ENCODE data around the gene LRRTM4. TPM values are rescaled to one million over a fixed set of nuclear protein-coding genes. Genes with fewer than 3 reads are reported as not detected.

The LRRTM4 gene
- total RNA-seq, 1 donor from 2014 or later, result 18.1 TPM

DNA sequence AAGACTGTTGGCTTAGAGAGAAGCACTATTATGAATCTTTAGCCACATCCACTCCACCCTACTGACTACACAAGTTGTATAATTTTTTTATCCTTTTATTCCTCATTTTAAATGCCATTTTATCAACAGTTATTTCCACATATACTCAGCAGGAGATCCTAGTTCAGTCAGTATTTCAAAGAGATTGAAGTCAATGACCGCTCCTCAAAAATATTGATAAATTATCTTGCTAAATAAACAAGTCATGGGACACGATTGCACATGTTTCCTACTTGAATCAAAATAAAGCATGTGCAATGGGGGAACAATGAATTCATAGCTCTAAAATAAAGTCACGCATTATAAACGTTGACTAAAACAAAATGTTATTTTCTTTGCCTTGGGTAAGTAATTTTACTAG, 496.5 kb downstream of the LRRTM4 start:
- DNase-seq (ENCODE audit: low spot score) (no peak), ATAC-seq (no peak)
- intact Hi-C loops (cut with DNase I), result no loop called here

DNA sequence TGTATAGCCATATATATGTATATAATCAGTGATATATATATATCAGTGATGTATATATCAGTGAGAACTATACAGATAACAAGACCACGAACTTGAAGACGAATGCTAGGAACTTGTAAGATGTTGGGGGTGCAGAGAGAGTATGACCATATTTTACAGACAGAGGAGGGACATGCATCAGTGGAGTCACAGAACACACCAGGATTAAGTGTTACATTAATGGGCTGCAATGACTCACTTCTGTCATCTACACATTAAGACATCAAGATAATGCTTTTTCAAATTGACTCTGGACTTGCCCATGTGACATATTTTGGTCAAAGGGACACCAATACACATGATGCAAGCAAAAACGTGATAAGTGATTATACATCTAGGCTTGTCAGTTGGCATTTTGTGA, 501.0 kb downstream of the LRRTM4 start:
- intact Hi-C loops (cut with DNase I), result no loop called here
- ATAC-seq (no peak), DNase-seq (ENCODE audit: low spot score) (no peak)

DNA sequence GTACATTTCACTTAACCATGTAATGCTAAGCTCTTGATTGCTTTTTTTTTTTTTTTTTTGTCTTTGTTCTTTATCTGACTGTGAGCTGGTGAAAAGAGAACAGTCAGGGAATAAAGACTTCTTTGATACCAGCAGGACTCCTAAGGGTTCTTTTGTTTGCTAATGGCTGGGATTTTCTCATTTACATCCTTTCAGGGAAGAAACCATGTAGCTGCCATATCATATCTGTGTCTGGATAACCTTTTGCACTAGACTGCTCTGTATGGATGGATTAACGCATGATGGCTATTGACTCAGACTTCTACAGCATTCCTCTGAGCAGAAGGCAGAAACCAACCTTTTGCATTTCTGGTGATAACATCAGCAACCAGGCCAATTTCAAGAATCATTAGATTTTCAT, 504.0 kb downstream of the LRRTM4 start:
- intact Hi-C loops (cut with DNase I), result no loop called here

DNA sequence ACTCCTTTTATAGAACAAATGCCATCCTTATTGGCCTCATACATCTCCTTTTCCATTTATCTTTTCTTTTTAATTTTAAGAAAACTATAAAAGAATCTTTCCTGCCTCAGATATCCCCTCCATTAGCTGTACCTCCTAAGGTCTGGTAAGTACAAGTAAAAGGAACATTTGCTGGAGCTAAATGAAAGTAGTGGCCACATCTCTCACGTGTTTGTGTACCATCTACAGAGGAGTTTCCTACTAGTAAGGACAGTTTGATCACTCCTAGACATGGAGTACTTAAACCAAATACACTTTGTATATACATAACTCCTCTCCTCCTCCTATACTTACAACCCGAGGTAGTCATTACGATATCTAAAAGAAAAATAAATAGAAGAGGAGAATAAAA, 504.8 kb downstream of the LRRTM4 start:
- intact Hi-C loops (cut with DNase I), result no loop called here
- no peak for DNase-seq (ENCODE audit: low spot score)
- ATAC-seq, result no peak

More for the DNA sequence above, 504.0 kb downstream of the LRRTM4 start:
- ATAC-seq (no peak), DNase-seq (ENCODE audit: low spot score) (no peak)

DNA sequence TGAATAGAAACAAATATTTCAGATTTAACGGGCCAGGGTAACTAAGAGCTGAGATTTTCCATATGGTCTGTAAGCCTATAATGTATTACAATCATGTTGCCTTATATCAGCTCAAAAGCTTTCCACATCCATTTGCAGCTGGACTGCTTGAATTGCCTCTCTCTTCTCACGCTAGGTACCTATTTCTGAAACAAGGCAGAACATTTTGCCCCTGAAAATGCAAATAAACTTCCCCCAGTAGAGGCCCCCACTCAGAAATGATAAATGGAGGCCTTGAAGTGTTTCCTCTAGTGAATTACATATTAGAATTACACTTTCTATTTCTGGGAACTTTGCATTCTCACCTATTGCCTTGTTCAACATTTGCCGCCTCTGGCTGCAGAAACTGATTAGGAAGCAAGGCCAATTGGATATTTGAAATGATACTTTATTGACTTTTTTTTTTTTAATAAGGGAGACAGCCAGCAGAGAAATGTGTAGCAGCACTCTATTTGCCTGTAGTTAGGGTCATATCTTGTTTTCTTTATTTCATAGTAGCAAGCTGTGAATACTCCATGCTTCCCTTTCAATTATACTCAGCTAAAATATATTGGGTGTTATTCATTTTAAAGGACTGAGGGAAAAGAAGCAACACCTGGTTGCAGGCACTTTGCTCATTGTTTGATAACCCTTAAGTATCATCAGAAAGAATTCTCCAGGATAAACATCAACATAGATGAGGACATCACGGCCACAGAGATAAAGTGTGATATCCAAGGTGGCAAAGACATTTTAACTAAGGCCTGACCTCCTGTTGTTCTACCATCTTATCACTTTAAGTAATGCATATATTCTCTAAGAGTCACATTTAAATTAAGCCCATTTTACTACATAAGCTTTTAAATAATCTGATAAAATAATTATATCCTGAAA, 505.5 kb downstream of the LRRTM4 start:
- intact Hi-C loops (cut with DNase I), result no loop called here
- DNase-seq (ENCODE audit: low spot score) (no peak), ATAC-seq (no peak)

DNA sequence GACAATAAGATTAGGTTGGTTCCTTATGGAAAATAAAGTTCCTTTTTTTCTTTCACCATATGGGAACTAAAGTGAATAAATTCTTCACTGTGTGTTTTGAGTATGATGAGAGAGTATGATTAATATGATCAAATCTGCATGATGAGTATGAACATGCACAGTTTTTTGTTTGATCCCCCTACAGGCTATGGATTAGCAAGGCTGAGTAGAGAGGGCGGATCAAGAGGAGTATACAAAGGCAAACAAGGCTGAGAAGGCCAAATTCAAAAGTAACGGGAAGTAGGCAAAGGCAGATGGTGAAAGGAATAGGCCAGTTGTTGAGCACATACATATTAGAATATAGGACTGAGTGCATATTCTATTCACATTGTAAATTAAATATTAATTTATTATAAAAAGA, 508.2 kb downstream of the LRRTM4 start:
- intact Hi-C loops (cut with DNase I), result no loop called here
- ATAC-seq (no peak), DNase-seq (ENCODE audit: low spot score) (no peak)

DNA sequence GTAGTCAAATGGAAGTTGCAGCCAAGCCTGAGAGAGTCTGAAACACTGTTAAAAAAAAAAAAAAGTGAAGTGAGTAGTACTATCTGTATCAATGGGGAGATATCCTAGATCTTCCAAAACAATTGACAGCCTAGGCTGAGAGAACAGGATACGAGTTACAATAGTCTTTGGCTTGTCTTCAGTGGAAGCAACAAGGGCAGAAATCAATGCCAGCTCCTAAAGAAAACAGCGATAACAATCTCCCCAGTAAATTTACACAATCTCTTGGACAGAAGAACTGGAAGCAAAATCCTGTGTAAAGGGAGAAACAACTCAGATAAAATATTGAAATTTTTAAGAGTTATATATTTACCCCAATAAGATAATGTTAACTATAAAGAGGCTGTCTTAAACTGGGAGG, 508.7 kb downstream of the LRRTM4 start:
- intact Hi-C loops (cut with DNase I), result no loop called here
- DNase-seq (ENCODE audit: low spot score), result no peak
- no peak for ATAC-seq

DNA sequence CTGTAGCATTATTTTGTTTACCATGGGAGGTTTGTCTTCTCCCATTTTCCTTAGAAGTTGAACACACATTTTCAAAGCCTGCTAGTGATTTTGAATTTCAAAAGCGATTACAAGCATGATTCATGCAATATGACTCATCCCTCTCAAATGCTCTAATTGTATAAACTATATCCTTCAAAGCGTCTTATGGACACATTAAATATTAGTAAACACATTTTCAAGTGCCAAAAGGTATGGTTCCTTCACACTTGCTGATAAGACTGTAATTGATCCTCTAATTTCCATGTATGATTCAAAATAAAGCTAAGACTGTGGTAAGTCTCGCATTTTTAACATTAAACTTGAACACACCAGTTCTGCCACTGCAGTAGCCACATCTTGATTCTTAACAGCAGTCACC, 512.9 kb downstream of the LRRTM4 start:
- DNase-seq (ENCODE audit: low spot score) (no peak), ATAC-seq (no peak)
- intact Hi-C loops (cut with DNase I), result no loop called here

DNA sequence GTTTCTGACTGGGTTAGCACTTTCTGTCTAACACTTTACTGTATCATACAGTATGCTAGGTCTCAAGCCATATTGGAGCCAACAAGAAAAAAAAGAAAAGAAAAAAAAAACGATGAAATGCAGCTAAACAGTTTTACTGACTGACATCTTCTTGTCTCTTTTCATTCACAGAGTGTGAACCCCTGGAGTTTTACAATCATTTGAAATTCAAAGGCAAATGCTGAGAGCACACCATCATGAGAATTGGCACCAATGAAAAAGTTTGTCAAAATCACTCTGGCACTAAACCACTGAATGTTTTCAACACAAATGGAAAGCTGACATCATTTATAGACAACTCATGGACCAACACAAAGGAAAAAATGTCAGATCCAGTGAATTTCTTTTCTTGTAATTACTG, 513.3 kb downstream of the LRRTM4 start:
- no peak for ATAC-seq
- intact Hi-C loops (cut with DNase I), result no loop called here
- no peak for DNase-seq (ENCODE audit: low spot score)

DNA sequence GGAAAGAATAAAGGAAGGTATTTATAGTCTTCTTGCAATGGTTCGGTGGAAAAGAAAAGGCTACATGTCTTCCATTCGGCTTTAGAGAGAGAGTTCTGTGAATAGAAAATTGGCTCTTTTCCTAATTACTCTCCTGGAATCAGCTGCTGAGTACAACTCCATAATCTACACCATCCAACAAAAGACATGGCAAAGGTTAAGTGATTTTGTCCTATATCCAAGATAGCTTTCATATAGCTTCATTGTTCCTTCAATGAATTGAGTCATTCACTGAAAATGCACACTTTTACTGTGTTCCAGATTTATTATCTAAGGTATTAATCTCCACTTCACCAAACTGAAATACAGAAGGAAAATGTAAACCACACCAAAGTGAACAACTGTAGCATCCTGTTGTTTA, 514.5 kb downstream of the LRRTM4 start:
- DNase-seq (ENCODE audit: low spot score) (no peak), ATAC-seq (no peak)
- intact Hi-C loops (cut with DNase I), result no loop called here

DNA sequence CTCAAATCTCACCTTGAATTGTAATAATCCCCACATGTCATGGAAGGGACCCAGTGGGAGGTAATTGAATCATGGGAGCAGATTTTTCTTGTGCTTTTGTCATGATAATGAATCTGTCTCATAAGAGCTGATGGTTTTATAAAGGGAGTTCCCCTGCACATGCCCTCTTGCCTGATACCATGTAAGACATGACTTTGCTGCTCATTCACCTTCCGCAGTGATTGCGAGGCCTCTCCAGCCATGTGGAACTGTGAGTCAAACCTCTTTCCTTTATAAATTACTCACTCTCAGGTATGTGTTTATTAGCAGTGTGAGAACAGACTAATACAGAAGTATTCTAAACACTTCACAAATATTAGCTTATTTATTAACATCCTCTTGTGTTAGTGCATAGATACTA, 516.7 kb downstream of the LRRTM4 start:
- intact Hi-C loops (cut with DNase I), result no loop called here
- no peak for ATAC-seq

DNA sequence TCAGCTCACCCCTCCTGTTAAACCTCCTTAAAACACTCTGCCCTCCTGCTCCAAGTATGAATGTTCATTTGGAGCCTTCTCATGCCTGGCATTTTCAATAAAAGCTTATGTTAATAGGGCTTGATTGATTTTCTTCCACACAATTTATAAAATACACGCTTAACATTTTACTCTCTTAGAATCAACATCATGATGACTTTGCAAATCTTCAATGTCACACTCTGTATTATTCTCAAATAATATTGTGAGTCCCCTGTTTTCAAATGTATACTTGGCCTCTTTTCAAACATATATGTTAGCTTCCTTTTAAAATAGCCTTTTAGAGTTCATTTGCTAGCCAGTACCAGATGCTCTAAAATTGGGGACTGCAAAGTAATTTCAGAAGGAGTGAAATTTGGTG, 520.3 kb downstream of the LRRTM4 start:
- DNase-seq (ENCODE audit: low spot score), result no peak
- intact Hi-C loops (cut with DNase I), result no loop called here
- no peak for ATAC-seq

More for the DNA sequence above, 516.7 kb downstream of the LRRTM4 start:
- no peak for DNase-seq (ENCODE audit: low spot score)

DNA sequence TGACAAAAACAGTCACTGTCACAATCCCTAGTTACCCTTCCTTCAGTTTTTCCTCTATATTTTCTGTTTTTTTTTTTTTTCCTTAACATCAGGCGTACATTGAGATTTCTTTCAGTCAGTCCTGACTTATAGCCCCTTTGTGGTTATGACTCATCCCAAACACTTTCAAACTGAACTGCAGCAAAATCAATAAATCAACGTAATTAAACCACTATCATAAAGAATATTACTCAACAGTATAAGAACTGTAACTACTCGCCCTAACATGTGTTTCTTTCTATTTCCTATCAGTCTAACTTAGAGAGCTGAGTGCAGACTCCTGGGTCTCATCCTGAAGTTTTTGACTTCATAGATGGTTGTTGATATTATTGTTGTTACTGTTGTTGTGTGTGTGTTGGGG, 523.5 kb downstream of the LRRTM4 start:
- intact Hi-C loops (cut with DNase I), result no loop called here
- DNase-seq (ENCODE audit: low spot score) (no peak), ATAC-seq (no peak)

DNA sequence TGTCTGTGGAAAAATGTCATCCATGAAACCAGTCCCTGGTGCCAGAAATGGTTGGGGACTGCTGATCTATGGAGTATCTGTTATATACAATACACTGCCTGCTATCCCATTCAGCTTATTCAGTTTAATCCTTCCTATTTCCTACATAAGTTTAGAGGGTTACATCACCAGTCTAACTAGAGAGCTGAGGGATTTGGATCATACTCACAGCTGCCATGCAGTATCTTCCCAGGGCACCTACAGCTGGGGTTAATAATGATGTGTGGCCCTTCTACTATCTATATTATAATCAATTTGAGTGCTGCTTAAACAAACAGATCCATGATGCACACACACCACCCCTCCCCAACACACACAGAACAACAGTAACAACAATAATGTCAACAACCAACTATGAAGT, 524.0 kb downstream of the LRRTM4 start:
- ATAC-seq (no peak), DNase-seq (ENCODE audit: low spot score) (no peak)
- intact Hi-C loops (cut with DNase I), result no loop called here

DNA sequence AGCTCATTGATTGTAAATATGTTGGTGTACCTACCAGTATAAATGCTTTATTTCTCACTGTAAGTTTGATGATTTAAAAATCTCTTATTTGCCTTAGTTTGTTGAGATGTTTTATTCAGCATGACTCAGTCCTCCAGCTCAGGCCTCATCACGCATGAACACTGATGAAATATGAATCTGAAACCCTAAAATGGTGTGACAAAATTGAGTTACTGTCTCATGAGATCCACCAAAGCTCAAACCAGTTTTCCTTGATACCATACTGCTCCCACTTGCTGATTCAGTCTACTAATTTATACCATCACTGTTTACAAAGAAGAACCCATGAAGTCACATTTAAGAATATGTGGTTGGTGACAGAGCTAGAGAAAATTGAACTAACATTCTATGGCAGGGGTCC, 524.9 kb downstream of the LRRTM4 start:
- intact Hi-C loops (cut with DNase I), result no loop called here
- no peak for DNase-seq (ENCODE audit: low spot score)
- ATAC-seq, result no peak

DNA sequence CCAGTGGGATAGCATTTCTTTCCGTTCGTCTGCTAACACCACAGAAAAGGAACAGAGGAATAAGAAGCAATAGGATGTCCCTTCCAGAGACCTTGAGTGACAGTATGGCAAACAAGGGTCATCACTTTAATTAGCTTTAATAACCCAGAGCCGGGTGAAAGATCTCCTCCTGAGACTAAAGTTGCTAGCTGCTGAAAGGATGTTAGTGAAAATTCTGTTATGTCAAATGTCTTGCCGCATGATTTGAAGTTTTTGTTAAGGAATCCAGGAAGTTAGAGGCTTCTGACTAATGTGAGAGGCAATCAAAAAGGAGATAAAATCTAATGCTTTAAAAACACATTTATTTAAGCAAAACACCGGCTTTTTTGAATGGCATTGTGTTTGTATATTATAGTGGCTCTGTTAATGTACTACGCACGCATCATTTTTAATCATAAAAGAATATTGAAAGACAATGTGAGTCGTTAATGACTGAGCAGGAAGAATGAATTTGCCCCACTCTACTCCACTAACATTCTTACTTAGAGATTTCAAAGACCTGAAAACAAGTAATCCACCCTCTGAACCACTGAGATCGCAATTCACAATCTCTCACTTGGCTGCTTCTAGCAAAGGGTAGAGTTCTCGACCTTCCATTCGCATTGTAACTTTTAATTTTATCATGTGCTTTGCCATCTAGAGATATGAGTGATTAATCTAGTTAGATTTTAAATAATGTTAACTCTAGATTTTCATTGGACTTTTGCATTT, 536.6 kb downstream of the LRRTM4 start:
- no peak for DNase-seq (ENCODE audit: low spot score)
- intact Hi-C loops (cut with DNase I), result no loop called here
- ATAC-seq, result no peak

DNA sequence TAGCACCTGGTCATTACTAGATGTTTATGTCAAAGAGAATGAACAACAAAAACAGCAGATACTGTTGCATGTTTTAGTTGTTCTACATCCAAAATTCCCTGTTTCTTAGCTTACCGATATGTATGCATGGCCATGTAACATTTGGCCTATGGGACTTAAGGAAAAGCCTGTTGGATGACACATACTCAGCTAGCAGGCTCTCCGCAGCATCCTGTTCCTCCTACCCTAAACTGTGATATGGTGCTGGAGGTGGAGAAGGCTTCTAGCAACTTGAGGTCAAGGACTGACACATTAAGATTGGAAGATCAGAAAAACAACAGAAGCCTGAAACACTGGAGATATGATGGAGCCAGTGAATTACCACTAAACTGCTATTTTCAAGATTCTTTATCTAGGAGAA, 537.8 kb downstream of the LRRTM4 start:
- no peak for ATAC-seq
- DNase-seq (ENCODE audit: low spot score), result no peak
- intact Hi-C loops (cut with DNase I), result no loop called here

DNA sequence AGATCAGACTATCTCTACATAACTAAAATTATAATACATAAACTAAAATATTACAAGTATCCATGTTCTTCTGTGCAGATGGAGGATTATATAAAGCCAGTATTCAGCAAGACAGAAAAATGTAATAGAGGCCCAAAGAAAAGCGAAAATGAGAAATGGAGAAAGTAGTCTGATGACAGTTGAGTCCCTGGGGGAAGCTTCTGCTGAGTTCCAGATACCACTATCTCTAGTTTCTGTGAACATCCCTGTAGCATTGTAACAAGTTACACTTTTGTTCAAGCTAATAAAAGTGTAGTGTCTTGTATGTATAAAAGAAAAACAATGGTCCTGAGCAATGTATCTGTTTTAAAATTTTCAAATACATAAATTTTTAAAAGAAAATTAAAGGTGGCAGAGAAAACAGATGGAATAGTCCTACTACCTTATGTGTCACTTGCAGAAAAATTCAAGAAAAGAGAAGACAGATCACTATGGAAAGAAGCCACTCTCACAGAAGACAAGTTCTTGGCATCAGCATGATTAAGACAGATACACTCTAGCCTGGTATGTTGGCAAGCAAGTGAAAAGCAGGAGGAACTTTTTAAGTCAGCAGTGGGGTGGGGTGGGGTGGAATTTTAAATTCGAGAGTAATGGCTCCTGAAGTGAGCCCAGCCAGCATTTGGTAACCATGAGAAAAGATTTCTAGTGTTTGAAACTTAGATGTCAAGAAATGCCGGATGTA, 541.9 kb downstream of the LRRTM4 start:
- intact Hi-C loops (cut with DNase I), result no loop called here
- no peak for DNase-seq (ENCODE audit: low spot score)
- no peak for ATAC-seq

DNA sequence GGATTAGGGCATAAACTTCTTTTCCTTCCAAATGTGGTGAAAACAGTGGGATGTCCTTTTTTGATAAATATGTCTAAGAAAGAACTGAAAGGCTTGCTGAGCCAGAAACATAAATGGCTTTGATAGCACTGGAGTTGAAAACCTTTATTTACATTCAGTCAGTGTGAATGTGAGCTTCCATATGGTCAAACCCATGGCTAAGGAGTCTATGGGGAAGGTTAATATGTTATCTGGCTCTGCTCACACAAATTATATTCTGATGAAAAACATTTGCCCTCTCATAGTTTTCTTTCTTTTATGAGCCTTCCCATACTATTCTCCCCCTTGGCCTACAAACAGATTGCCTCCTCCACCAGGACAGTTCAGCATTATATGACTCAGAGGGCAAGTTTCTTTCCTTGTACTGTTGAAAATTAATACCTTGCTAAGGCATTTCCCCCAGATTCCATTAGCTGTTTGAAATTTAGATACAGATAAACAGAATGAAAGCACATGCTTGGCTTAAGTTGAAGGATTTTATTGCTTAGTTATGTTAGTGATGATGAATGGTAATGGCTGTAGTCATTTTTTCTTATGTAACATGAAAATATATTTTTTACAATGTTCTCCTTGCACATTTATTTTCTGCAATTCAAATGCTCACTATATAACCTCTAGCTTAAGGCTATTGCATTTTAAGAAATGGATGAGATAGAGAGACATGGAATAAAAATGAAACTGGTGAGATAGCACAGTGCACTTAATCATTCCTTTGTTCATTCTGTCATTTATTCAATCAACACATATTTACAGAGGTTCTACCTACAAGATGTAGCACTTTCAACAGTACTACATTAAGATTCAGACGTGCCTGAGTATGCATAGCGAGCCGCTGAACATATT, 544.1 kb downstream of the LRRTM4 start:
- intact Hi-C loops (cut with DNase I), result loop anchor here (10.0 kb wide), 1 partner anchor 1293 kb away; no protein-coding TSS in a partner anchor
- DNase-seq (ENCODE audit: low spot score) (no peak), ATAC-seq (no peak)

Measured in sciatic nerve (tissue), 2 donors.